Measurements from ENCODE around the gene ALPL.

GRCh38 chr1:21546122-21546825, 37.1 kb downstream of the ALPL start:
- TF ChIP-seq, protein P1, sequence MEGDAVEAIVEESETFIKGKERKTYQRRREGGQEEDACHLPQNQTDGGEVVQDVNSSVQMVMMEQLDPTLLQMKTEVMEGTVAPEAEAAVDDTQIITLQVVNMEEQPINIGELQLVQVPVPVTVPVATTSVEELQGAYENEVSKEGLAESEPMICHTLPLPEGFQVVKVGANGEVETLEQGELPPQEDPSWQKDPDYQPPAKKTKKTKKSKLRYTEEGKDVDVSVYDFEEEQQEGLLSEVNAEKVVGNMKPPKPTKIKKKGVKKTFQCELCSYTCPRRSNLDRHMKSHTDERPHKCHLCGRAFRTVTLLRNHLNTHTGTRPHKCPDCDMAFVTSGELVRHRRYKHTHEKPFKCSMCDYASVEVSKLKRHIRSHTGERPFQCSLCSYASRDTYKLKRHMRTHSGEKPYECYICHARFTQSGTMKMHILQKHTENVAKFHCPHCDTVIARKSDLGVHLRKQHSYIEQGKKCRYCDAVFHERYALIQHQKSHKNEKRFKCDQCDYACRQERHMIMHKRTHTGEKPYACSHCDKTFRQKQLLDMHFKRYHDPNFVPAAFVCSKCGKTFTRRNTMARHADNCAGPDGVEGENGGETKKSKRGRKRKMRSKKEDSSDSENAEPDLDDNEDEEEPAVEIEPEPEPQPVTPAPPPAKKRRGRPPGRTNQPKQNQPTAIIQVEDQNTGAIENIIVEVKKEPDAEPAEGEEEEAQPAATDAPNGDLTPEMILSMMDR (optimal IDR thresholded peaks at IDR 0.05 in 1 of 3, IDR thresholded peaks at IDR 0.05 in 1 of 3, conservative IDR thresholded peaks at IDR 0.05 in 1 of 3; ENCODE audit: extremely low read depth in 1 of 3, insufficient read depth in 2 of 3, low read length in 3 of 3): no peak
- no peak for TF ChIP-seq EZH2 (IDR thresholded peaks at IDR 0.05; ENCODE audit: low read length)
